ENCODE results near the gene TAAR6. TPM values are rescaled to one million over a fixed set of nuclear protein-coding genes. Genes with fewer than 3 reads are reported as not detected.
A peak's percentile ranks its signal among the peaks of the same experiment; 100 is the strongest.
"Not testable (repeated sequence)": the region's sequence is repeated elsewhere in the genome, so short reads cannot be mapped to it uniquely, and the experiment has no call there.

The TAAR6 gene
- not detected in 2 replicates for total RNA-seq (2014; rRNA removed; shearing (Covaris generic))
- polyA plus RNA-seq (2015; cell fraction: cytosol; rRNA removed), result not detected in 2 replicates
- not detected in 2 replicates for polyA plus RNA-seq (2015; cell fraction: nucleus; rRNA removed)

- no peak for DNase-seq (ENCODE audit: low read depth, low spot score)
- in situ Hi-C loops (cut with HindIII; ENCODE audit: low pct_unique_long_range_greater_than_20kb, low sequenced_read_pairs), result no loop called here
Observed at GRCh38 chr6:132570221-132570777, at the start of gene TAAR6. TAAR6 (plus strand) TSS chr6:132570322; CDS start chr6:132570322, 0 bp downstream.

DNA sequence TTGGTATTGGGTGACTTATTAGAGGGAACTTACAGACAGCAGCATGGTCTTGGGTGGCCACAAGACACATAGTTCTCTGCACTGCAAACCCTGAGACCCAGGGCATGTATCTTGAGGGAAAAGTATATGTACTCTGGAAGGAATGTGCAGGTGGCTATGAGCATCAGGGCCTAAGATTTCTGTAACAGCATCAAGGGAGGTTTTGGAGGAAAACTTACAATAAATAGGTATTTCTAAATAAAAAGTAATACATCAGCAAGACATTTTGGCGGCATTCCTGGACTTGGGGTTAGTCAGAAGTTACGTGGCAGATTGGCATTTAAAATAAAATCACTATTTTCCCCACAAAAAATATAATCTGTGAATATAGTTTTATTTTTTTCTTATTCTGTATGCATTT is 49.2 kb upstream of the TAAR6 start:
- in situ Hi-C loops (cut with HindIII; ENCODE audit: low pct_unique_long_range_greater_than_20kb, low sequenced_read_pairs), result no loop called here
- DNase-seq (ENCODE audit: low read depth, low spot score), result no peak

DNA sequence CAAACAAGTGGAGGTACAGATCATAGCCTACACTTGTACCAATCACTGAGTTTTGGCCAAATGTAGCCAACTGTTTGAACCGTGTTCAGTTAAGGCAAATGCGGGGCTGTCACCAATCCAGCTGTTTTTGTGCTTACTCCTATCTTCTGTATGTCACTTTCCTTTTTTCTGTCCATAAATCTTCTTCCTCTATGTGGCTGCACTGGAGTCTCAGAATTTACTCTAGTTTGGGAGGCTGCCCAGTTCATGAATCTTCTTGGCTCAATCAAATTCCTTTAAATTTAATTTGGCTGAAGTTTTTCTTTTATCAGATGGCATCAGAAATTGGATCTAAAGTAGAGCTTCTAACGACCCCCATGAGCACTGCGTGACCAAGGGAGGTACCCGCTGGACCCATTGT is 45.5 kb upstream of the TAAR6 start:
- in situ Hi-C loops (cut with HindIII; ENCODE audit: low pct_unique_long_range_greater_than_20kb, low sequenced_read_pairs), result no loop called here
- DNase-seq (ENCODE audit: low read depth, low spot score), result no peak

GRCh38 chr6:132525866-132526265 is 44.3 kb upstream of the TAAR6 start:
- peak; percentile 43 for DNase-seq (ENCODE audit: low read depth, low spot score)
- in situ Hi-C loops (cut with HindIII; ENCODE audit: low pct_unique_long_range_greater_than_20kb, low sequenced_read_pairs), result no loop called here

DNA sequence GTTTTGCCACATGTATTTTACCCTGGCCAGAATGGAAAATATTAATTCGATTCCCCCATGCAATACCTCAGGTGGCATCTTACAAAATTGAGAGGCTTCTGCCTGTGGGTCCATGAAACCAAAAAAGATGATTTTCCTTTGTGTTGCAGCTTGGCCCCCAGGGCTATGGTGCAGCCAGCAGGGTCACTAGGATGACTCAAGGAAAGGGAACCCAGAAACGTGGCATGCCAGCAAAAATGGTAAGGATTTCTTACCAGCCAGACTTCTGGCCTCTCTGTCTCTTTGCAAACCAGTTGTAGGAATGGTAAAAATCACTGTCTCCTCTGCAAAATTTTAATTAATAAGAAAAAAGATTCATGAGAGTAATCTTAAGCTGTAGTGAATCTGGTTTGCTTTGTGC is 43.7 kb upstream of the TAAR6 start:
- in situ Hi-C loops (cut with HindIII; ENCODE audit: low pct_unique_long_range_greater_than_20kb, low sequenced_read_pairs), result no loop called here
- DNase-seq (ENCODE audit: low read depth, low spot score), result no peak

- in situ Hi-C loops (cut with HindIII; ENCODE audit: low pct_unique_long_range_greater_than_20kb, low sequenced_read_pairs), result no loop called here
- peak; percentile 48 for DNase-seq (ENCODE audit: low read depth, low spot score)
Observed at GRCh38 chr6:132527791-132528190, 42.3 kb upstream of the TAAR6 start.

- in situ Hi-C loops (cut with HindIII; ENCODE audit: low pct_unique_long_range_greater_than_20kb, low sequenced_read_pairs), result no loop called here
- DNase-seq (ENCODE audit: low read depth, low spot score), result peak; percentile 69
Observed at GRCh38 chr6:132530293-132530974, 39.7 kb upstream of the TAAR6 start.

DNA sequence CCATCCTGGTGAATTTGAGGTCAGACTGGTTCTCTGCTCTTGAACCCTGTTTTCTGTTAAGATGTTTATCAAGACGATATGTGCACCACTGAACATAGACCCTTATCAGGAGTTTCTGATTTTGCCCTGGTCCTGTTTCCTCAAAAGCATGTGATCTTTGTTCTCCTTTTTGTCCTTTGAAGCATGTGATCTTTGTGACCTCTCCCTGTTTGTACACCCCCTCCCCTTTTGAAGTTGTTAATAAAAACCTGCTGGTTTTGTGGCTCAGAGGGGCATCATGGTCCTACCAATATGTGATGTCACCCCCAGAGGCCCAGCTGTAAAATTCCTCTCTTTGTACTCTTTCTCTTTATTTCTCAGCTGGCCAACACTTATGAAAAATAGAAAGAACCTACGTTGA is 35.6 kb upstream of the TAAR6 start:
- DNase-seq (ENCODE audit: low read depth, low spot score); in situ Hi-C loops (cut with HindIII; ENCODE audit: low pct_unique_long_range_greater_than_20kb, low sequenced_read_pairs): not testable (repeated sequence)

- in situ Hi-C loops (cut with HindIII; ENCODE audit: low pct_unique_long_range_greater_than_20kb, low sequenced_read_pairs), result no loop called here
- DNase-seq (ENCODE audit: low read depth, low spot score), result no peak
Observed at GRCh38 chr6:132537145-132537544, 33.0 kb upstream of the TAAR6 start.

DNA sequence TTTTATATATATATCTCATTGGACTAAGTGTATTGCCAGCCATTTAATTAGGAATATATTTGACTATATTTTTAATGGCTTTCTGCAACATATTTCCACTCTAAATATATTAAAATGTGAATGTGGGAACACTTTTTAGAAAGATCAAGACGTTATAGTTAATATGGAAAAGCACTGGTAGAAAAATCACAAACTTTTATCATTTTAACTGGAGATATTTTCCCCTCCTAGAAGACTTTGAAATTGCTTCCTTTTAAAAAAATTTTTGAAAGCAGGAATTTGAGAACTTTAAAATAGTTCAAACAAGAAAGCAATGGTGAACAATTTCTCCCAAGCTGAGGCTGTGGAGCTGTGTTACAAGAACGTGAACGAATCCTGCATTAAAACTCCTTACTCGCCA is 32.1 kb upstream of the TAAR6 start, which contains the start of gene TAAR9:
Gene TAAR9, plus strand, starts transcription at position 301 of the 400 bp plus-strand sequence. Its CDS starts 13 bp downstream, at position 314.
- no peak for DNase-seq (ENCODE audit: low read depth, low spot score)
- in situ Hi-C loops (cut with HindIII; ENCODE audit: low pct_unique_long_range_greater_than_20kb, low sequenced_read_pairs), result no loop called here

- no peak for DNase-seq (ENCODE audit: low read depth, low spot score)
- in situ Hi-C loops (cut with HindIII; ENCODE audit: low pct_unique_long_range_greater_than_20kb, low sequenced_read_pairs), result no loop called here
Observed at GRCh38 chr6:132544826-132545225, 25.3 kb upstream of the TAAR6 start.

DNA sequence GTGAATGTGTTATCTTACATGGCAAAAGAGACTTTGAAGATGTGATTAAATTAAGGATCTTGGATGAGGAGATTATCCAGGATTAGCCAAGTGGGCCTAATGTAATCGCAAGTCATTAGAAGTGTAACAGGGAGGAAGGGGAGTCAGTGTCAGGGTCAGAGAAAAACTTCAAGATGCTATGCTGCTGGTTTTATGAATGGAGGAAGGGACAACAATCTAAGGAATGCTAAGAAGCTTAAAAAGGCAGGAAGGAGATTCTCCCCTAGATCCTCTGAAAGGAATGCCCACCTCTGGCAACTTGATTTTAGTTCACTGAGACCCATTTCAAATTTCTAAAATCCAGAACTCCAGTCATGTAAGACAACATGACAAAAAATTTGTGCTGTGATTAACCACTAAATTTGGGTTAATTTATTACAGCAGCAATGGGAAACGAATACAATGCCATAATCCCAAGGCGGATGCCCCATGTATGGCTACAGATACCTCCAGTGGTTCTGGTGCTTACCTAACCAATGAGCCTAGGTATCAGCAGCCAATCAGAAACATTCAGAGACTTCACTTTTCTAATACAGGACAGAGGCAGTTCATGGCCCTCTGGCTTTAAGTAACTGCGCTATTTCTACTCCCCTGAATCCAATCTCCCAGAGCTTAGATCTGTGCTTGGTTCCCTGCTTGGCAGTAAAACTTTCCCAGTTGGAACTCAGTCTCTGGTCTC is 21.2 kb upstream of the TAAR6 start:
- in situ Hi-C loops (cut with HindIII; ENCODE audit: low pct_unique_long_range_greater_than_20kb, low sequenced_read_pairs), result no loop called here
- DNase-seq (ENCODE audit: low read depth, low spot score), result no peak

- no peak for DNase-seq (ENCODE audit: low read depth, low spot score)
- in situ Hi-C loops (cut with HindIII; ENCODE audit: low pct_unique_long_range_greater_than_20kb, low sequenced_read_pairs), result no loop called here
Observed at GRCh38 chr6:132551214-132551613, 18.9 kb upstream of the TAAR6 start.

GRCh38 chr6:132552372-132552771 is 17.8 kb upstream of the TAAR6 start, which contains the start of gene TAAR8:
TAAR8 (plus strand) TSS chr6:132552672; CDS start chr6:132552693, 21 bp downstream.
- in situ Hi-C loops (cut with HindIII; ENCODE audit: low pct_unique_long_range_greater_than_20kb, low sequenced_read_pairs), result no loop called here
- no peak for DNase-seq (ENCODE audit: low read depth, low spot score)

DNA sequence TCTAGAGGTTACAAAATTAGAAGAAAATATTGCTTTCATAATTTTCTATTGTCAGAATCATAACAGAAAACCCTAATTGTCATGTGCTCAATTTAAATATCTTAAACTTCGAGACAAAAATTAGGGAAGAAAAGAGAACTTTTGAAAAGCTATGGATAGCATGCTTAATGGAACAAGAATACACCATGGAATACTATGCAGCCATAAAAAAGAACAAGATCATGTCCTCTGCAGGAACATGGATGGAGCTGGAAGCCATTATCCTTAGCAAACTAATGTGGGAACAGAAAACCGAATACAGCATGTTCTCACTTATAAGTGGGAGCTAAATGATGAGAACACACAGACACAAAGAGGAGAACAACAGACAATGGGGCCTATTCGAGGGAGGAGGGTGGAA is 10.0 kb upstream of the TAAR6 start:
- DNase-seq (ENCODE audit: low read depth, low spot score); in situ Hi-C loops (cut with HindIII; ENCODE audit: low pct_unique_long_range_greater_than_20kb, low sequenced_read_pairs): not testable (repeated sequence)

DNA sequence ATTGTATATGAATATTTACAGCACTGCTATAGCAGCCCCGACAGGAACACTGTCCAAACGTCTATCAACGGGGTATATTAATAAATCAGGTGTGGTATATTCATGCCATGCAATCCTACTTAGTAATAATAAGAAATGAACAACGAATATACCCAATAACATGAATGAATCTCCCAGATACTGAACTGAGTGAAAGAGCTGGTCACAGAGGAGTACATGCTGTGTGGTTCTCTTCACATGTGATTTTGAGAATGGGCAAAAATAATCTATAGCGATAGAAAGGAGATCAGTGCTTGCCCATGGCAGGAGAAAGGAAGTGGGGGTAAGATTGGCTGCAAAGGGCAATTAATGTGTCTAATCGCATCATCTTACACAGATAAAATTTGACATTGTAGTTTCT is 3.7 kb upstream of the TAAR6 start:
- in situ Hi-C loops (cut with HindIII; ENCODE audit: low pct_unique_long_range_greater_than_20kb, low sequenced_read_pairs), result no loop called here
- DNase-seq (ENCODE audit: low read depth, low spot score), result no peak

DNA sequence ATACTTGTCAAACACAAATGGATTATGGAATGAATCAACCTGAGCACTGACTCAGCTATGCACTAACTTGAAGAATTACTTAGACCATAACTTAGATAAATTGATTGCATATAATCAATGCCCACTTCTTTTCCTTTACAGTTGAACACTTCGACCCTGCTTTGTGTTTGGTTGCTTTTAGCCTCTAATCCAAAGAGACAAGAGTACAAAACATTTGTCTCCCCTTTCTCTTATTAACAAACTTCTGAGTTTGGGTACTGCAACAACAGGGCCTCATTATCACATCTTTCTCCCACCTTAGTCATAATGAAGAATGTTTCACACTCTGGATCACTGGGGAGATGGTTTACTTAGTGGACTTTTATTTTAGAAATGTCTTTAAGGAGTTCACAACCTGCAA is 2.6 kb upstream of the TAAR6 start:
- no peak for DNase-seq (ENCODE audit: low read depth, low spot score)
- in situ Hi-C loops (cut with HindIII; ENCODE audit: low pct_unique_long_range_greater_than_20kb, low sequenced_read_pairs), result no loop called here

DNA sequence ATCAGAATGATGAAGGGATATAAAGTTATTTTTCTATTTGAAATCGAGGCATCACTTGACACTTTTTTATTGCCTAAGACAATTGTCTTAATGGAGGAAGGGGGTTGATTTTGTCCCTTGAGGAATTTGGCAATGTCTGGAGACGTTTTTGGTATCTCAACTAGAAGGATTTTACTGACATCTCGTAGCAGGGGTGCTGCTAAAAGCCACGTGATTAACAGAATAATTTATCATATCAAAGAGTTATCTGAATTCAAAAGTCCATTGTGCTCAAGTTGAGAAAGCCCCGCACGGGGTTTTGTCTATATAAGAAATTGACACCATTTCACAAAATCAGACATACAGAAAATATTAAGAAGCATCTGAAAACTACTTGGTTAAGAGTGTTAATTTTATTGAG is 1.5 kb upstream of the TAAR6 start:
- DNase-seq (ENCODE audit: low read depth, low spot score), result no peak
- in situ Hi-C loops (cut with HindIII; ENCODE audit: low pct_unique_long_range_greater_than_20kb, low sequenced_read_pairs), result no loop called here
